ENCODE measurements around the gene TNFAIP8.

Gene TNFAIP8

GRCh38 chr5:119385136-119385535, 29.3 kb downstream of the TNFAIP8 start:
- H3K27ac Mint-ChIP-seq = peak overlapping the region; percentile 80

DNA sequence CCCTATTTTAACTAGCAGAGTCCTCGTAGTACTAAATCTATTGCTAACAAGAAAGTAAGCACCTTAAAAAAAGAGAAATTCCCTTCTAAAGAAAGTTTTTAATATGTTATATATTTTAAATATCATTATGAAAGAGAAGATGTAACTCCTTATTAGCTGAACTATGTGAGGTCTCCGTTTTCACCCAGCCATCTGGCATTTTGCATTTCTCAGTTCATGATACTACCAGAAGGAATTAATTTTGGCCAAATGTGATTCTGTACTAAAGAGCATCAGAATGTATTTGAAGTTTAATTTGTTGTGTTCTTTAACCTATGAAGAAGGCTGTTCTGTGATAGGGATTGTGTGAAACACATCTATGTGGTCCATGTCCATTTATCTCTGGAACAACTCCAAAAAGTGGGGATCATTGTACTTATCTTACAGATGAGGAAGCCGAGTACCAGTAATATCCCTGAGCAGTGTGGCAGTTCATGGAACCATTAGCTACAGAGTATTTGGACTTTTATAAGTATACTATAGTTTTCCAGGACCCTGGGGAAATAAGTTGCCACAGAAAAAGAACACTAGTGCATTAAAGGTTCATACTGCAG, 29.8 kb downstream of the TNFAIP8 start:
- Mint-ChIP-seq H3K27me3 (ENCODE audit: low read depth, poor library complexity) (no peaks in the 10 kb centered on the region), H3K27ac (no peak overlapping the region), H3K4me3 (no peak overlapping the region), H3K36me3 (ENCODE audit: low read depth) (no peaks in the 10 kb centered on the region), H3K4me1 (peaks cover 52% of the 10 kb centered on the region), H3K9me3 (no peaks in the 10 kb centered on the region)
- DNase-seq = no peak
- TF ChIP-seq, protein P1, sequence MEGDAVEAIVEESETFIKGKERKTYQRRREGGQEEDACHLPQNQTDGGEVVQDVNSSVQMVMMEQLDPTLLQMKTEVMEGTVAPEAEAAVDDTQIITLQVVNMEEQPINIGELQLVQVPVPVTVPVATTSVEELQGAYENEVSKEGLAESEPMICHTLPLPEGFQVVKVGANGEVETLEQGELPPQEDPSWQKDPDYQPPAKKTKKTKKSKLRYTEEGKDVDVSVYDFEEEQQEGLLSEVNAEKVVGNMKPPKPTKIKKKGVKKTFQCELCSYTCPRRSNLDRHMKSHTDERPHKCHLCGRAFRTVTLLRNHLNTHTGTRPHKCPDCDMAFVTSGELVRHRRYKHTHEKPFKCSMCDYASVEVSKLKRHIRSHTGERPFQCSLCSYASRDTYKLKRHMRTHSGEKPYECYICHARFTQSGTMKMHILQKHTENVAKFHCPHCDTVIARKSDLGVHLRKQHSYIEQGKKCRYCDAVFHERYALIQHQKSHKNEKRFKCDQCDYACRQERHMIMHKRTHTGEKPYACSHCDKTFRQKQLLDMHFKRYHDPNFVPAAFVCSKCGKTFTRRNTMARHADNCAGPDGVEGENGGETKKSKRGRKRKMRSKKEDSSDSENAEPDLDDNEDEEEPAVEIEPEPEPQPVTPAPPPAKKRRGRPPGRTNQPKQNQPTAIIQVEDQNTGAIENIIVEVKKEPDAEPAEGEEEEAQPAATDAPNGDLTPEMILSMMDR (IDR thresholded peaks at IDR 0.05) = no peak

More at GRCh38 chr5:119385136-119385535, 29.3 kb downstream of the TNFAIP8 start:
- Mint-ChIP-seq H3K27me3 (ENCODE audit: low read depth, poor library complexity) (no peaks in the 10 kb centered on the region), H3K4me1 (peaks cover 52% of the 10 kb centered on the region), H3K9me3 (no peaks in the 10 kb centered on the region), H3K36me3 (ENCODE audit: low read depth) (no peaks in the 10 kb centered on the region), H3K4me3 (no peak overlapping the region)
- no peak for DNase-seq
- TF ChIP-seq, protein P1 (IDR thresholded peaks at IDR 0.05) = no peak

DNA sequence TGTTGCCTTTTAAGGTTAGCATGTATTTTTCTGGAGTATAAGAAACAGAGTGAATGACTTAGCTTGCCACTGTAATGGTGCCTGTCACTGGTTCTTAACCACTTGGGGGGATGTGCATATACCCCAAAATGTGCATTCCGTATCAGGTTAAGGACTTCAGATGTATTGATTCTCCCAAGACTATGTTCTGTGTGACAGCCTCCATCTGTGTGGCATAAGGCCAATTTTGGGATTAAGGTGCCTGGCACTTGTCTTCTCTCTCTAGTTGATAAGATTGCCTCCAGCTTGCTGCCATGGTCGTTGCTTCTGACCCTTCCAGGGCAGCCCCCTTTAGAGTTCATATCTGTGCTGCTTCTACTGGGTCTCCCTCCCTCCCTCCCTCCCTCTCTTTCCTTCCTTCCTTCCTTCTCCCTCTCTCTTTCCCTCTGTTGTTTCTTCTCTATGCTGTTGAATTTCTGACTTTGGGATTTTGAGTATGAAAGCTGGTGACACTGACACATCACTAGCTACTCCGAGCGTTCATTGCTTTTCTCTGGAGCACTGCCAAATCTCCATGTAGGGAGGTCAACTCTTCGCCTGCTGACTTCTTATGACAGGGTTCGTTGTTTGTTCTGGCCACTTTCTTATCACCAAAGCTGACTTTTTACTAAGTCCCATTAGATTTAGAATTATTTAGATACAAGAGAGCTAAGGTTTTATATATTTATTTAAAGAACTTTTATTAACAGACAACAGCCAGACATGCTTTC, 31.0 kb downstream of the TNFAIP8 start:
- no peak for DNase-seq
- H3K4me3 Mint-ChIP-seq = no peak overlapping the region
- TF ChIP-seq, protein P1 (IDR thresholded peaks at IDR 0.05) = no peak

GRCh38 chr5:119387945-119388618, 32.3 kb downstream of the TNFAIP8 start:
- no peaks in the 10 kb centered on the region for H3K27me3 Mint-ChIP-seq (ENCODE audit: low read depth, poor library complexity)
- no peaks in the 10 kb centered on the region for H3K9me3 Mint-ChIP-seq
- peak overlapping the region; percentile 64 for H3K27ac Mint-ChIP-seq
- H3K36me3 Mint-ChIP-seq (ENCODE audit: low read depth) = peaks cover 7% of the 10 kb centered on the region
- no peak overlapping the region for H3K4me3 Mint-ChIP-seq
- no peak for DNase-seq
- peaks cover 52% of the 10 kb centered on the region for H3K4me1 Mint-ChIP-seq
- TF ChIP-seq, protein P1 (IDR thresholded peaks at IDR 0.05) = no peak

More for the DNA sequence above, 31.0 kb downstream of the TNFAIP8 start:
- Mint-ChIP-seq H3K27me3 (ENCODE audit: low read depth, poor library complexity) (no peaks in the 10 kb centered on the region), H3K36me3 (ENCODE audit: low read depth) (no peaks in the 10 kb centered on the region), H3K4me1 (peaks cover 52% of the 10 kb centered on the region), H3K9me3 (no peaks in the 10 kb centered on the region), H3K27ac (no peak overlapping the region)

DNA sequence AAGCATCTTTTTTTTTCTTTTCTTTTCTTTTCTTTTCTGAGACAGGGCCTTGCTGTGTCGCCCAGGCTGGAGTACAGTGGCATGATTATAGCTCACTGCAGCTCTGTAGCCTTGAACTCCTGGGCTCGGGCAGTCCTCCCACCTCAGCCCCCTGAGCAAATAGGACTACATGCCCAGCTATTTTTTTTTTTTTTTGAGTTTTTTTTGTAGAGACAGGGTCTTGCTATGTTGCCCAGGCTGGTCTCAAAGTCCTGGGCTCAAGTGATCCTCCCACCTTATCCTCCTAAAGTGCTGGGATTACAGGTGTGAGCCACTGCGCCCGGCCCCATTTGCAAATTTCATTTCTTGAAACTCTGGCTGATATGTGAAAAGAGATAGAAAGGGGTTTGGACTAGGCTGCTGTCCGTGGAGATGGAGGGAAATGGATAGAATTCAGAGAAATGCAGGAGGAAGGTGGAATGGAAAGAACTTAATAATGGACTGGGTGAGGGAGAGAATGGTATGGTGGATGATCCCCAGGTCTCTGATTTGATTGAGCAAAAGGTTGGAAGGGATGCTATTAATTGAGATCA, 32.9 kb downstream of the TNFAIP8 start:
- Mint-ChIP-seq H3K4me3 (peak overlapping the region; percentile 22), H3K4me1 (peaks cover 52% of the 10 kb centered on the region), H3K27ac (peak overlapping the region; percentile 76), H3K27me3 (ENCODE audit: low read depth, poor library complexity) (no peaks in the 10 kb centered on the region), H3K36me3 (ENCODE audit: low read depth) (peaks cover 14% of the 10 kb centered on the region), H3K9me3 (no peaks in the 10 kb centered on the region)
- DNase-seq = no peak
- TF ChIP-seq, protein P1 (IDR thresholded peaks at IDR 0.05) = no peak
